ENCODE results near the gene EPB41L1.

DNA sequence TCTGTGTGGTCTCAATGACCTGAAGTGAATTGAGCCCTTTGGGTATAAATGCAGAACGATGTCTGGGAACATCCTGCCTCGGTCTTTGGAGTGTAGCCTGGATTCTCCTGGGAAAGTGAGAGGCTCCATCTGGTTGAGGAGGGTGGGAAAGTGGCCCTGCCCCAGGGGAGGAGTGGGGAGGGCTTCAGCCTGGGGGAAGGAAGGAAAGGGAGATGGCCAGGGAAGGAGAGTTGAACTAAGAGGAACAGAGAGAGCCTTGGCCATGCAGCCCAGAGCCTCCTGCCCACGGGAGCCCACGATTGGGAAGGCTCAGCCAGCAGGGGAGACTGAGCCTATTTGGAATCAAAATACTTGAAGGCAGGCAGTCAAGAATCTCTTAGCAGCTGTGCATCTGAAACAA, 2.3 kb upstream of the EPB41L1 start:
- TF ChIP-seq, protein P1, sequence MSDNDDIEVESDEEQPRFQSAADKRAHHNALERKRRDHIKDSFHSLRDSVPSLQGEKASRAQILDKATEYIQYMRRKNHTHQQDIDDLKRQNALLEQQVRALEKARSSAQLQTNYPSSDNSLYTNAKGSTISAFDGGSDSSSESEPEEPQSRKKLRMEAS (CRISPR knock-in tag; IDR thresholded peaks at IDR 0.05), result no peak
- TF ChIP-seq, protein P2, sequence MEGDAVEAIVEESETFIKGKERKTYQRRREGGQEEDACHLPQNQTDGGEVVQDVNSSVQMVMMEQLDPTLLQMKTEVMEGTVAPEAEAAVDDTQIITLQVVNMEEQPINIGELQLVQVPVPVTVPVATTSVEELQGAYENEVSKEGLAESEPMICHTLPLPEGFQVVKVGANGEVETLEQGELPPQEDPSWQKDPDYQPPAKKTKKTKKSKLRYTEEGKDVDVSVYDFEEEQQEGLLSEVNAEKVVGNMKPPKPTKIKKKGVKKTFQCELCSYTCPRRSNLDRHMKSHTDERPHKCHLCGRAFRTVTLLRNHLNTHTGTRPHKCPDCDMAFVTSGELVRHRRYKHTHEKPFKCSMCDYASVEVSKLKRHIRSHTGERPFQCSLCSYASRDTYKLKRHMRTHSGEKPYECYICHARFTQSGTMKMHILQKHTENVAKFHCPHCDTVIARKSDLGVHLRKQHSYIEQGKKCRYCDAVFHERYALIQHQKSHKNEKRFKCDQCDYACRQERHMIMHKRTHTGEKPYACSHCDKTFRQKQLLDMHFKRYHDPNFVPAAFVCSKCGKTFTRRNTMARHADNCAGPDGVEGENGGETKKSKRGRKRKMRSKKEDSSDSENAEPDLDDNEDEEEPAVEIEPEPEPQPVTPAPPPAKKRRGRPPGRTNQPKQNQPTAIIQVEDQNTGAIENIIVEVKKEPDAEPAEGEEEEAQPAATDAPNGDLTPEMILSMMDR (IDR thresholded peaks at IDR 0.05), result no peak
- TF ChIP-seq PRDM15 (CRISPR knock-in tag; IDR thresholded peaks at IDR 0.05), result no peak
- TF ChIP-seq SP1 (CRISPR knock-in tag; conservative IDR thresholded peaks at IDR 0.05), result no peak
- no peak for TF ChIP-seq SMAD3 (CRISPR knock-in tag; IDR thresholded peaks at IDR 0.05; ENCODE audit: borderline replicate concordance)
- TF ChIP-seq ZNF317 (CRISPR knock-in tag; IDR thresholded peaks at IDR 0.05; ENCODE audit: borderline replicate concordance, low read depth), result no peak
- TF ChIP-seq CREM (CRISPR knock-in tag; IDR thresholded peaks at IDR 0.05), result no peak
